ENCODE results near the gene DUSP10. TPM values are rescaled to one million over a fixed set of nuclear protein-coding genes. Genes with fewer than 3 reads are reported as not detected.

The DUSP10 gene
- total RNA-seq, 1 experiment from 2014 or later, result 0.17 TPM

DNA sequence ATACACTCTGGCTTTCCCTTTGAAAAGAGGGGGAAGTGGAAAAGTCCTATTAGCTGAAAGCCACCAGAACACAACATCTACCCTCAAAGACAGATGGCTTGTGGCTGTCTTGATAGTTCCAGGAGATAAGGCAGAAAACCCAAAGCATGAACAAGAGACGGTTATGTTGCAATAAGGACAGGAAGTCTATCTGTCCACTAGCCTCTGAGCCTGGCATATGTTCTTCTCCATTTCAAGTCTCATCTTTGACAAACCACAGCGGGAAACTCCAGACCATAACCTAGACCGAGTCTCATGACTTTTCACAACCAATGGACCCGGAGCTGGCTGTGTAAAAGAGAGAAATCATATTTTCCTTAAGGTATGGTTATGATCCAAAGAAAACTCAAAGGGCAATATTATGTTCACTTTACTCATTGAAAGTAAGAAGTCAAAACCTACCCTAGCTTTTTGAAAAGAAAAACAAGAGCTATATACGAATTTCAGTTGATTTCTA is 33.8 kb downstream of the DUSP10 start:
- H3K9me3 ChIP-seq (ENCODE audit: low read depth, low read length, poor library complexity, severe bottlenecking), result no peaks in the 10 kb centered on the region
- ChIA-PET CTCF (no interaction called here), POLR2A (ENCODE audit: low non-redundant PET) (no interaction called here)
- H3K4me1 ChIP-seq (ENCODE audit: insufficient read depth, low read length, poor library complexity, severe bottlenecking), result no peaks in the 10 kb centered on the region
- peaks cover 6% of the 10 kb centered on the region for H3K27me3 ChIP-seq (replicated peaks; ENCODE audit: insufficient read depth, low read depth, low read length, poor library complexity)
- no peak for TF ChIP-seq EZH2 (IDR thresholded peaks at IDR 0.05; ENCODE audit: borderline replicate concordance, low read depth, low read length, poor library complexity, severe bottlenecking)
- TF ChIP-seq, protein P1, sequence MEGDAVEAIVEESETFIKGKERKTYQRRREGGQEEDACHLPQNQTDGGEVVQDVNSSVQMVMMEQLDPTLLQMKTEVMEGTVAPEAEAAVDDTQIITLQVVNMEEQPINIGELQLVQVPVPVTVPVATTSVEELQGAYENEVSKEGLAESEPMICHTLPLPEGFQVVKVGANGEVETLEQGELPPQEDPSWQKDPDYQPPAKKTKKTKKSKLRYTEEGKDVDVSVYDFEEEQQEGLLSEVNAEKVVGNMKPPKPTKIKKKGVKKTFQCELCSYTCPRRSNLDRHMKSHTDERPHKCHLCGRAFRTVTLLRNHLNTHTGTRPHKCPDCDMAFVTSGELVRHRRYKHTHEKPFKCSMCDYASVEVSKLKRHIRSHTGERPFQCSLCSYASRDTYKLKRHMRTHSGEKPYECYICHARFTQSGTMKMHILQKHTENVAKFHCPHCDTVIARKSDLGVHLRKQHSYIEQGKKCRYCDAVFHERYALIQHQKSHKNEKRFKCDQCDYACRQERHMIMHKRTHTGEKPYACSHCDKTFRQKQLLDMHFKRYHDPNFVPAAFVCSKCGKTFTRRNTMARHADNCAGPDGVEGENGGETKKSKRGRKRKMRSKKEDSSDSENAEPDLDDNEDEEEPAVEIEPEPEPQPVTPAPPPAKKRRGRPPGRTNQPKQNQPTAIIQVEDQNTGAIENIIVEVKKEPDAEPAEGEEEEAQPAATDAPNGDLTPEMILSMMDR (conservative IDR thresholded peaks at IDR 0.05; ENCODE audit: low read depth, low read length), result no peak
- H3K4me3 ChIP-seq (ENCODE audit: low read depth, low read length, poor library complexity, severe bottlenecking), result no peak overlapping the region
- DNase-seq (ENCODE audit: low spot score), result no peak
- no peaks in the 10 kb centered on the region for H3K36me3 ChIP-seq (ENCODE audit: insufficient read depth, low read length, poor library complexity, severe bottlenecking)
- no peak overlapping the region for H3K27ac ChIP-seq (ENCODE audit: low read depth, low read length, poor library complexity, severe bottlenecking)
- intact Hi-C loops (cut with micrococcal nuclease; ENCODE audit: unreplicated experiment), result no loop called here
- BruUV-seq (replicated peaks), result no TSS peak

DNA sequence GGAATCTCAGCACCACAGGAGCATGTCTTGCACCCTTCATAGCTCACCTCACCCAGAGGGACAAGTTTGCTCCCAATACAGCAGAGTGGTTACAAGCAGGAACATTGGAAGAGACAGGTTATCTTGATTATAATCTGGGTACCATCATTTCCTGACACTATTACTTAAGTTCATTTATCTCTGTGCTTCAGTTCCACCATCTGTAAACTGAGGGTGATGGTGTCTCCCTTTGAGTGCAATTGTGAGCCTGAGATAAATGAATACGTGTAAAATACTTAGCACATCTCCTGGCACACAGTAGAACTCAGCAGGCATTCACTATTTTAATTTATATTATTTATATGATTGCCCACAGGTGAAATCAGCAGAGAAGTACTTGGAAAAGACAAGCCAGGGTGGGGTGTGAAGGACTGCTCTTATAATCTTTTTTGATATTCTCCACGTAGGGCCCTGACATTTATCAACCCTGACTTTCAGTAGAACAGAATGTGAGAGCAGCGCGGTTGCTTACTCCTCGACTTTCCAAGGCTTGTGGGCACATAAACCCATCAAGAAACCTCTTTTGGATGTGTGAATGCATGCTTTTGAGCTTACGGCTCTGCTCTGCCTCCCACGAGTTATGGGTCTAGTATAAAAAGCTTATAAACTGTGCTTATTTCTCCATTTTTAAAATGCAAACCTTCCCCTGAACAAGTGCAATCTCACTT is 34.9 kb downstream of the DUSP10 start:
- POLR2A ChIA-PET (ENCODE audit: low non-redundant PET), result no interaction called here
- CTCF ChIA-PET, result no interaction called here
- no TSS peak for BruUV-seq (replicated peaks)
- Histone ChIP-seq H3K9me3 (ENCODE audit: low read depth, low read length, poor library complexity, severe bottlenecking) (no peaks in the 10 kb centered on the region), H3K4me1 (ENCODE audit: insufficient read depth, low read length, poor library complexity, severe bottlenecking) (no peaks in the 10 kb centered on the region), H3K36me3 (ENCODE audit: insufficient read depth, low read length, poor library complexity, severe bottlenecking) (no peaks in the 10 kb centered on the region), H3K27me3 (replicated peaks; ENCODE audit: insufficient read depth, low read depth, low read length, poor library complexity) (peaks cover 6% of the 10 kb centered on the region), H3K4me3 (ENCODE audit: low read depth, low read length, poor library complexity, severe bottlenecking) (no peak overlapping the region), H3K27ac (ENCODE audit: low read depth, low read length, poor library complexity, severe bottlenecking) (no peak overlapping the region)
- intact Hi-C loops (cut with micrococcal nuclease; ENCODE audit: unreplicated experiment), result no loop called here
- no peak for DNase-seq (ENCODE audit: low spot score)
- no peak for TF ChIP-seq EZH2 (IDR thresholded peaks at IDR 0.05; ENCODE audit: borderline replicate concordance, low read depth, low read length, poor library complexity, severe bottlenecking)
- TF ChIP-seq, protein P1 (conservative IDR thresholded peaks at IDR 0.05; ENCODE audit: low read depth, low read length), result no peak

DNA sequence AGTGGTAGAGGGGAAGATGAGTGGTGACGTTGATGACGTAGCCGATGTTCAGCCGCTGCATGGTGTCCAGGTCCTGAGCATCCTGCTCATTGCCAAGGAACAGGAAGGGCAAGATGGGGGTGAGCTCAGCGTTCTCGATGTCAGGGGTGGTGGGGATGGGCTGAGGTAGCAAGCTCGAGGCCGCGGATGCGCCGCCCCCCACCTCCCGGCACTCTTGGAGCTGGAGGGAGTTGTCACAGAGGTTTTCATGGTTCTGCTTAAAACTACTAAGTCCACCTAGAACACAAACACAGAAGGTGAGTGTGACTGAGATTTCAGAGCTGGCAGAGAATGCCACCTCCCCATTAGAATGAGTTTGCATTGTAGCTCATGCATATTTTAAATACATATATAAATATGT is 35.7 kb downstream of the DUSP10 start:
- DNase-seq (ENCODE audit: low spot score), result no peak
- H3K9me3 ChIP-seq (ENCODE audit: low read depth, low read length, poor library complexity, severe bottlenecking), result no peaks in the 10 kb centered on the region
- no peaks in the 10 kb centered on the region for H3K36me3 ChIP-seq (ENCODE audit: insufficient read depth, low read length, poor library complexity, severe bottlenecking)
- no peak overlapping the region for H3K27ac ChIP-seq (ENCODE audit: low read depth, low read length, poor library complexity, severe bottlenecking)
- intact Hi-C loops (cut with micrococcal nuclease; ENCODE audit: unreplicated experiment), result no loop called here
- no peak overlapping the region for H3K4me3 ChIP-seq (ENCODE audit: low read depth, low read length, poor library complexity, severe bottlenecking)
- peaks cover 6% of the 10 kb centered on the region for H3K27me3 ChIP-seq (replicated peaks; ENCODE audit: insufficient read depth, low read depth, low read length, poor library complexity)
- H3K4me1 ChIP-seq (ENCODE audit: insufficient read depth, low read length, poor library complexity, severe bottlenecking), result no peaks in the 10 kb centered on the region
- BruUV-seq (replicated peaks), result no TSS peak
- TF ChIP-seq EZH2 (IDR thresholded peaks at IDR 0.05; ENCODE audit: borderline replicate concordance, low read depth, low read length, poor library complexity, severe bottlenecking), result no peak
- TF ChIP-seq, protein P1 (conservative IDR thresholded peaks at IDR 0.05; ENCODE audit: low read depth, low read length), result no peak
- POLR2A ChIA-PET (ENCODE audit: low non-redundant PET), result no interaction called here
- CTCF ChIA-PET, result no interaction called here

All from A673 (cell line).